Hepatocyte (in vitro differentiated cells): ENCODE data around the gene CYP1A2. TPM values are rescaled to one million over a fixed set of nuclear protein-coding genes. Genes with fewer than 3 reads are reported as not detected.

Experiments used
- DNase-seq: peaks from one replicate; pipeline ENCODE4 v3.0.0-alpha.2; 2016; ENCODE audit warnings: low spot score
- H2AFZ ChIP-seq: fragments of 200-600 bp; sonication (generic); 2 replicates; pipeline ENCODE4 v1.6.0; 2016; ENCODE audit warnings: antibody characterized with exemption, mild to moderate bottlenecking
- H3K27ac ChIP-seq: fragments of 200-600 bp; sonication (generic); 2 replicates; pipeline ENCODE4 v1.5.1; 2016; ENCODE audit warnings: mild to moderate bottlenecking
- H3K27me3 ChIP-seq: fragments of 200-600 bp; sonication (generic); 2 replicates; pipeline ENCODE4 v1.6.1; 2016
- H3K36me3 ChIP-seq: fragments of 200-600 bp; sonication (generic); replicated peaks from 2 replicates; pipeline ENCODE4 v1.5.1; 2016; ENCODE audit warnings: low read depth; ENCODE audit not compliant: insufficient read depth
- H3K4me1 ChIP-seq: fragments of 200-600 bp; sonication (generic); 2 replicates; pipeline ENCODE4 v1.5.1; 2016; ENCODE audit warnings: mild to moderate bottlenecking, moderate library complexity; ENCODE audit not compliant: insufficient read depth
- H3K4me2 ChIP-seq: fragments of 200-600 bp; sonication (generic); 2 replicates; pipeline ENCODE4 v1.6.0; 2016
- H3K4me3 ChIP-seq: fragments of 200-600 bp; sonication (generic); 2 replicates; pipeline ENCODE4 v1.5.1; 2016; ENCODE audit warnings: mild to moderate bottlenecking
- H3K79me2 ChIP-seq: fragments of 200-600 bp; sonication (generic); 2 replicates; pipeline ENCODE4 v1.6.0; 2017; ENCODE audit warnings: mild to moderate bottlenecking
- H3K9me2 ChIP-seq: fragments of 200-600 bp; sonication (generic); replicated peaks from 2 replicates; pipeline ENCODE4 v1.6.0; 2017; ENCODE audit warnings: mild to moderate bottlenecking; ENCODE audit not compliant: insufficient read depth
- H3K9me3 ChIP-seq: fragments of 200-600 bp; sonication (generic); 2 replicates; pipeline ENCODE4 v1.5.1; 2016; ENCODE audit warnings: low read depth, mild to moderate bottlenecking
- H4K20me1 ChIP-seq: fragments of 200-600 bp; sonication (generic); 2 replicates; pipeline ENCODE4 v1.6.0; 2016; ENCODE audit warnings: mild to moderate bottlenecking; ENCODE audit not compliant: insufficient read depth, poor library complexity, severe bottlenecking
- CTCF ChIP-seq: fragments of 200-600 bp; sonication (generic); IDR thresholded peaks from 2 replicates; pipeline ENCODE4 v1.5.1; 2016; ENCODE audit warnings: antibody characterized with exemption, mild to moderate bottlenecking; ENCODE audit not compliant: poor library complexity
- EZH2 ChIP-seq: fragments of 200-600 bp; sonication (generic); IDR thresholded peaks from 2 replicates; pipeline ENCODE4 v1.6.1; 2016; ENCODE audit warnings: antibody characterized with exemption, mild to moderate bottlenecking, borderline replicate concordance
- EZH2phosphoT487 ChIP-seq: fragments of 200-600 bp; sonication (generic); IDR thresholded peaks from one replicate; pipeline ENCODE4 v1.6.1; 2018; ENCODE audit warnings: antibody characterized with exemption, mild to moderate bottlenecking, low read depth, moderate library complexity; ENCODE audit not compliant: unreplicated experiment, severe bottlenecking
- WGBS: methylation state at CpG from one replicate; pipeline ENCODE4 v1.1.6; 2016; ENCODE audit warnings: low lambda C conversion rate; ENCODE audit errors: missing lambda C conversion rate; 5-methylcytosine and 5-hydroxymethylcytosine counted together
- microRNA-seq: library from miRNA; unstranded; fragments of <30 nt; microRNA quantifications from one replicate; pipeline ENCODE4, GENCODE V29; 2017
- polyA plus RNA-seq: library from polyadenylated mRNA; unstranded; fragments of >200 nt; fragmentation: Nextera tagmentation; extraction: Ambion mirVana; gene quantifications from 2 replicates; pipeline ENCODE4 v1.2.1, GENCODE V29; 2016
- small RNA-seq: library from RNA; depleted of rRNA; stranded (forward); fragments of <200 nt; gene quantifications from one replicate; pipeline ENCODE3, GENCODE V24; 2014
- total RNA-seq: library from RNA; depleted of rRNA; stranded (reverse); fragments of >200 nt; gene quantifications from 2 replicates; pipeline ENCODE4 v1.2.3, GENCODE V29; 2014

CYP1A2 gene
- total and polyA plus RNA-seq, 2 experiments from 2014 or later, result 0.17 TPM; not detected in 1

- 95% methylated on average over 20 of the region's 31 CpGs for WGBS
- no peak for DNase-seq
These were observed 54.3 kb downstream of the CYP1A2 start for GRCh38 chr15:74802862-74803447.

GRCh38 chr15:74804935-74805334, 56.3 kb downstream of the CYP1A2 start:
- DNase-seq, result no peak
- no peaks in the 10 kb centered on the region for H3K79me2 ChIP-seq
- no peaks in the 10 kb centered on the region for H4K20me1 ChIP-seq
- H3K4me2 ChIP-seq, result no peak overlapping the region
- no peaks in the 10 kb centered on the region for H3K4me1 ChIP-seq
- H2AFZ ChIP-seq, result no peak overlapping the region
- no peaks in the 10 kb centered on the region for H3K27me3 ChIP-seq
- H3K27ac ChIP-seq, result no peak overlapping the region
- no peaks in the 10 kb centered on the region for H3K36me3 ChIP-seq
- TF ChIP-seq CTCF, result no peak
- H3K4me3 ChIP-seq, result no peak overlapping the region
- WGBS, result 87% methylated on average over 6 of the region's 6 CpGs
- no peaks in the 10 kb centered on the region for H3K9me2 ChIP-seq
- no peaks in the 10 kb centered on the region for H3K9me3 ChIP-seq

More at GRCh38 chr15:74802862-74803447, 54.3 kb downstream of the CYP1A2 start:
- Histone ChIP-seq H3K4me1 (no peaks in the 10 kb centered on the region), H3K27ac (no peak overlapping the region), H3K4me2 (no peak overlapping the region), H3K27me3 (no peaks in the 10 kb centered on the region), H4K20me1 (no peaks in the 10 kb centered on the region), H3K9me3 (no peaks in the 10 kb centered on the region), H3K9me2 (no peaks in the 10 kb centered on the region), H3K79me2 (no peaks in the 10 kb centered on the region), H2AFZ (no peak overlapping the region), H3K4me3 (no peak overlapping the region), H3K36me3 (no peaks in the 10 kb centered on the region)
- TF ChIP-seq CTCF, result no peak
- TF ChIP-seq EZH2, result no peak
- TF ChIP-seq EZH2phosphoT487, result no peak

Small RNA genes lying within 50 kb of the gene (microRNA-seq; reads per million reads assigned to microRNA genes)
- gene MIR4513, result not detected

Small RNA genes lying within 50 kb of the gene (small RNA-seq; reads per million reads assigned to genes)
- not detected for gene MIR4513

Other genes starting within 250 kb of the CYP1A2 start
- 13.2 and 19.7 TPM in 2 replicates for gene ARID3B, start 207.6 kb upstream of the CYP1A2 start, total RNA-seq
- 15.7 and 19.8 TPM in 2 replicates for gene ARID3B, start 207.6 kb upstream of the CYP1A2 start, polyA plus RNA-seq
- gene CLK3, start 133.0 kb upstream of the CYP1A2 start, total RNA-seq, result 71.3 and 94.6 TPM in 2 replicates
- gene CLK3, start 133.0 kb upstream of the CYP1A2 start, polyA plus RNA-seq, result 69.0 and 91.7 TPM in 2 replicates
- 11.5 and 15.0 TPM in 2 replicates for gene EDC3, start 52.8 kb upstream of the CYP1A2 start, total RNA-seq
- gene EDC3, start 52.8 kb upstream of the CYP1A2 start, polyA plus RNA-seq, result 21.1 and 31.4 TPM in 2 replicates
- 17.0 and 23.5 TPM in 2 replicates for gene CYP1A1, start 23.3 kb upstream of the CYP1A2 start, total RNA-seq
- gene CYP1A1, start 23.3 kb upstream of the CYP1A2 start, polyA plus RNA-seq, result 19.1 and 22.6 TPM in 2 replicates
- gene CSK, start 33.2 kb downstream of the CYP1A2 start, total RNA-seq, result 15.8 and 16.9 TPM in 2 replicates
- gene CSK, start 33.2 kb downstream of the CYP1A2 start, polyA plus RNA-seq, result 19.1 and 21.8 TPM in 2 replicates
- gene LMAN1L, start 64.0 kb downstream of the CYP1A2 start, total RNA-seq, result not detected in 2 replicates
- gene LMAN1L, start 64.0 kb downstream of the CYP1A2 start, polyA plus RNA-seq, result not detected in 2 replicates
- gene CPLX3, start 77.8 kb downstream of the CYP1A2 start, total RNA-seq, result not detected in 2 replicates
- 0.10 TPM in 1 of 2 replicates, not detected in the other for gene CPLX3, start 77.8 kb downstream of the CYP1A2 start, polyA plus RNA-seq
- gene ULK3, start 94.3 kb downstream of the CYP1A2 start, total RNA-seq, result 37.6 and 40.4 TPM in 2 replicates
- gene ULK3, start 94.3 kb downstream of the CYP1A2 start, polyA plus RNA-seq, result 45.7 and 46.3 TPM in 2 replicates
- 64.0 and 84.3 TPM in 2 replicates for gene SCAMP2, start 124.5 kb downstream of the CYP1A2 start, total RNA-seq
- 123 and 130 TPM in 2 replicates for gene SCAMP2, start 124.5 kb downstream of the CYP1A2 start, polyA plus RNA-seq
- 41.1 and 43.8 TPM in 2 replicates for gene MPI, start 141.2 kb downstream of the CYP1A2 start, total RNA-seq
- 32.6 and 32.8 TPM in 2 replicates for gene MPI, start 141.2 kb downstream of the CYP1A2 start, polyA plus RNA-seq
- gene FAM219B, start 158.0 kb downstream of the CYP1A2 start, total RNA-seq, result 36.9 and 45.9 TPM in 2 replicates
- 34.5 and 35.9 TPM in 2 replicates for gene FAM219B, start 158.0 kb downstream of the CYP1A2 start, polyA plus RNA-seq
- gene COX5A, start 189.2 kb downstream of the CYP1A2 start, total RNA-seq, result 151 and 197 TPM in 2 replicates
- 404 and 449 TPM in 2 replicates for gene COX5A, start 189.2 kb downstream of the CYP1A2 start, polyA plus RNA-seq
- gene RPP25, start 207.9 kb downstream of the CYP1A2 start, total RNA-seq, result 22.7 and 23.4 TPM in 2 replicates
- 60.4 and 65.6 TPM in 2 replicates for gene RPP25, start 207.9 kb downstream of the CYP1A2 start, polyA plus RNA-seq
- 17.8 and 18.8 TPM in 2 replicates for gene SCAMP5, start 246.7 kb downstream of the CYP1A2 start, total RNA-seq
- gene SCAMP5, start 246.7 kb downstream of the CYP1A2 start, polyA plus RNA-seq, result 7.8 and 10.6 TPM in 2 replicates